Measurements from ENCODE around the gene SLPI. TPM values are rescaled to one million over a fixed set of nuclear protein-coding genes. Genes with fewer than 3 reads are reported as not detected.

SLPI gene
- total and polyA plus RNA-seq, 10 of the 15 experiments (the other 5 are each of a cell fraction or from before 2014, with no cell fraction given), result 0.56 to 1.4 TPM; not detected in 8

- TF ChIP-seq E4F1 (IDR thresholded peaks at IDR 0.05; ENCODE audit: borderline replicate concordance, partially characterized antibody), result no peak
- TF ChIP-seq NRF1 (conservative IDR thresholded peaks at IDR 0.05; ENCODE audit: low read depth, low read length), result no peak
- TF ChIP-seq ZNF217 (IDR thresholded peaks at IDR 0.05), result no peak
Measured at GRCh38 chr20:45258664-45259063, 4.3 kb upstream of the SLPI start (continued).

GRCh38 chr20:45258259-45258658 is 3.9 kb upstream of the SLPI start:
- no peak overlapping the region for H3K4me2 ChIP-seq (ENCODE audit: control insufficient read depth, insufficient read depth)
- BruUV-seq (replicated peaks), result no TSS peak
- no peak overlapping the region for H3K27ac ChIP-seq (ENCODE audit: control insufficient read depth, insufficient read depth)
- peaks cover 4% of the 10 kb centered on the region for H3K4me1 ChIP-seq (ENCODE audit: control insufficient read depth, insufficient read depth, low read length)
- no peak overlapping the region for H3K4me3 ChIP-seq
- no peak overlapping the region for H3K9ac ChIP-seq (ENCODE audit: control insufficient read depth, insufficient read depth, low read length)
- no peaks in the 10 kb centered on the region for H3K9me3 ChIP-seq (replicated peaks; ENCODE audit: control insufficient read depth, insufficient read depth, low read length)
- no peak for FAIRE-seq
- WGBS (ENCODE audit: insufficient coverage, insufficient replicate concordance, low lambda C conversion rate, missing lambda C conversion rate), result 2% methylated on average over 3 of the region's 3 CpGs
- ChIA-PET POLR2A (no interaction called here), CTCF (interaction anchor here (1.0 kb wide), 1 partner anchor 16 kb away, joined by 3 read pairs; no protein-coding TSS in a partner anchor), RAD21 (ENCODE audit: unreplicated experiment) (no interaction called here), SMC1A (ENCODE audit: uncharacterized antibody, unreplicated experiment) (no interaction called here)
- H3K36me3 ChIP-seq (ENCODE audit: control insufficient read depth in 2 of 2, insufficient read depth in 2 of 2, low read length in 1 of 2), result no peaks in the 10 kb centered on the region
- DNase-seq (ENCODE audit: low read depth, low spot score), result no peak
- H3K27me3 ChIP-seq (replicated peaks in 1 of 2; ENCODE audit: control insufficient read depth in 2 of 2, insufficient read depth in 2 of 2, low read length in 1 of 2), result peaks cover 1 to 5% of the 10 kb centered on the region in 2 experiments
- ATAC-seq, result no peak
- no peaks in the 10 kb centered on the region for H3K79me2 ChIP-seq (ENCODE audit: control insufficient read depth, insufficient read depth, low read length)
- in situ Hi-C loops (cut with MboI), result no loop called here
- no peak overlapping the region for H2AFZ ChIP-seq (ENCODE audit: control insufficient read depth, low read depth, low read length)
- no peaks in the 10 kb centered on the region for H4K20me1 ChIP-seq (ENCODE audit: control insufficient read depth, insufficient read depth)
- intact Hi-C loops (cut with micrococcal nuclease; ENCODE audit: unreplicated experiment), result no loop called here
- no peak for TF ChIP-seq IRF5 (IDR thresholded peaks at IDR 0.05; ENCODE audit: borderline replicate concordance)
- TF ChIP-seq SMAD5 (IDR thresholded peaks at IDR 0.05; ENCODE audit: low read depth), result no peak
- no peak for TF ChIP-seq CTCF (IDR thresholded peaks at IDR 0.05 in 2 of 3, conservative IDR thresholded peaks at IDR 0.05 in 1 of 3; ENCODE audit: control insufficient read depth in 2 of 3, extremely low read depth in 1 of 3, insufficient read depth in 1 of 3, low read depth in 3 of 3, low read length in 3 of 3)
